CD14-positive monocyte (primary cell): ENCODE results near the gene ATP5F1A. TPM values are rescaled to one million over a fixed set of nuclear protein-coding genes. Genes with fewer than 3 reads are reported as not detected.
A peak's percentile ranks its signal among the peaks of the same experiment; 100 is the strongest.

ENCODE experiments used
- DNase-seq, 3 donors: peaks; one replicate each; pipeline ENCODE4 v3.0.0-alpha.2; 2011 to 2022
- H2AFZ ChIP-seq: 2 replicates; pipeline ENCODE4 v1.6.0; 2012; ENCODE audit warnings: mild to moderate bottlenecking, low read depth, low read length, inconsistent platforms; ENCODE audit not compliant: insufficient read depth, poor library complexity, severe bottlenecking
- H3K27ac ChIP-seq, 2 donors: 1 replicate in 1 of 2; 2 replicates in 1 of 2; pipeline ENCODE4 v1.5.1; 2012 to 2013; ENCODE audit warnings: low read length in 2 of 2, control low read depth in 1 of 2, inconsistent platforms in 1 of 2, low read depth in 1 of 2, mild to moderate bottlenecking in 1 of 2
- H3K27me3 ChIP-seq, 2 donors: one replicate each; pipeline versions ENCODE4 v1.6.0 to v1.6.1; 2011 to 2013; ENCODE audit warnings: low read length in 2 of 2; ENCODE audit not compliant: control insufficient read depth in 2 of 2, insufficient read depth in 2 of 2
- H3K36me3 ChIP-seq, 2 donors: replicated peaks in 1 of 2; 1 replicate in 1 of 2; 2 replicates in 1 of 2; pipeline versions ENCODE4 v1.5.1 to v1.6.1; 2012 to 2013; ENCODE audit warnings: low read length in 2 of 2, control low read depth in 1 of 2, inconsistent platforms in 1 of 2, mild to moderate bottlenecking in 1 of 2; ENCODE audit not compliant: insufficient read depth in 2 of 2, control insufficient read depth in 1 of 2
- H3K4me1 ChIP-seq, 2 donors: 1 replicate in 1 of 2; 2 replicates in 1 of 2; pipeline versions ENCODE4 v1.5.1 to v1.6.1; 2012 to 2013; ENCODE audit warnings: low read length in 2 of 2, control low read depth in 1 of 2, inconsistent platforms in 1 of 2, mild to moderate bottlenecking in 1 of 2, moderate library complexity in 1 of 2; ENCODE audit not compliant: insufficient read depth in 2 of 2, control insufficient read depth in 1 of 2
- H3K4me2 ChIP-seq: replicated peaks from 2 replicates; pipeline ENCODE3; 2012; ENCODE audit warnings: low read length, moderate library complexity, mild to moderate bottlenecking; ENCODE audit not compliant: poor library complexity, severe bottlenecking; ENCODE audit errors: extremely low read depth
- H3K4me3 ChIP-seq, 3 experiments: fragments of 200-600 bp in 1 of 3; sonication (generic) in 1 of 3; replicated peaks in 1 of 3; 1 replicate in 2 of 3; 2 replicates in 1 of 3; pipeline ENCODE4 v1.5.1; 2011 to 2013; ENCODE audit warnings: low read length in 3 of 3, mild to moderate bottlenecking in 3 of 3, control low read depth in 2 of 3, low read depth in 2 of 3, inconsistent platforms in 1 of 3, moderate library complexity in 1 of 3
- H3K79me2 ChIP-seq: 2 replicates; pipeline ENCODE4 v1.6.0; 2012; ENCODE audit warnings: mild to moderate bottlenecking, control low read depth, inconsistent platforms, low read length, moderate library complexity; ENCODE audit not compliant: insufficient read depth
- H3K9ac ChIP-seq: 2 replicates; pipeline ENCODE4 v1.6.0; 2017; ENCODE audit warnings: low read length, mild to moderate bottlenecking; ENCODE audit not compliant: insufficient read depth, poor library complexity, severe bottlenecking
- H3K9me3 ChIP-seq, 2 donors: replicated peaks in 1 of 2; 1 replicate in 1 of 2; 2 replicates in 1 of 2; pipeline versions ENCODE4 v1.5.1 to v1.6.1; 2012 to 2013; ENCODE audit warnings: low read length in 2 of 2, control low read depth in 1 of 2; ENCODE audit not compliant: control insufficient read depth in 1 of 2, insufficient read depth in 1 of 2
- H4K20me1 ChIP-seq: 2 replicates; pipeline ENCODE4 v1.6.0; 2012; ENCODE audit warnings: mild to moderate bottlenecking, low read length, control low read depth, moderate library complexity; ENCODE audit not compliant: insufficient read depth
- H3K27ac Mint-ChIP-seq, 7 donors: one replicate each; pipeline ENCODE4 v1.8.0; 2020; ENCODE audit warnings: mild to moderate bottlenecking in 7 of 7, mixed read lengths in 7 of 7, moderate library complexity in 6 of 7, inconsistent platforms in 2 of 7
- H3K27me3 Mint-ChIP-seq, 3 donors: one replicate each; pipeline ENCODE4 v1.8.0; 2021 to 2022; ENCODE audit warnings: low read depth in 3 of 3, mild to moderate bottlenecking in 3 of 3, mixed read lengths in 3 of 3, moderate library complexity in 3 of 3, inconsistent platforms in 1 of 3
- H3K36me3 Mint-ChIP-seq, 2 donors: one replicate each; pipeline ENCODE4 v1.8.0; 2020; ENCODE audit warnings: mixed read lengths in 2 of 2, inconsistent platforms in 1 of 2, mild to moderate bottlenecking in 1 of 2
- H3K4me1 Mint-ChIP-seq: one replicate; pipeline ENCODE4 v1.8.0; 2020; ENCODE audit warnings: mild to moderate bottlenecking, mixed read lengths
- H3K4me3 Mint-ChIP-seq, 2 donors: one replicate each; pipeline ENCODE4 v1.8.0; 2020; ENCODE audit warnings: mild to moderate bottlenecking in 2 of 2, mixed read lengths in 2 of 2, moderate library complexity in 1 of 2
- H3K9me3 Mint-ChIP-seq, 7 donors: one replicate each; pipeline ENCODE4 v1.8.0; 2020 to 2022; ENCODE audit warnings: mixed read lengths in 7 of 7, mild to moderate bottlenecking in 6 of 7, moderate library complexity in 6 of 7, inconsistent platforms in 2 of 7
- WGBS: methylation state at CpG from one replicate; pipeline ENCODE4 v1.1.5; 2013; ENCODE audit warnings: missing lambda C conversion rate; ENCODE audit not compliant: insufficient coverage; 5-methylcytosine and 5-hydroxymethylcytosine counted together
- intact Hi-C, 2 donors: fragments of 100-400 bp; cut with micrococcal nuclease; formaldehyde crosslinking; loops; one replicate each; pipeline versions ENCODE4 v1.15.0 to v1.15.1; 2023
- polyA plus RNA-seq, 3 donors: library from polyadenylated mRNA; depleted of rRNA in 1 of 3; unstranded in 2 of 3; stranded (reverse) in 1 of 3; fragments of 300-500 nt in 2 of 3; fragments of >200 nt in 1 of 3; fragmentation: Illumina TruSeq in 2 of 3; gene quantifications; 1 replicate in 2 of 3; 2 replicates in 1 of 3; pipeline ENCODE4 v1.2.3, GENCODE V29; 2012 to 2021
- TF ChIP-seq, protein P1 (sequence below): fragments of 200-600 bp; IDR thresholded peaks from one replicate; pipeline ENCODE4 v1.8.0; 2022; ENCODE audit warnings: antibody characterized with exemption, mild to moderate bottlenecking

ATP5F1A gene
- polyA plus RNA-seq, 3 donors = 251 to 553 (median 524) TPM

DNA sequence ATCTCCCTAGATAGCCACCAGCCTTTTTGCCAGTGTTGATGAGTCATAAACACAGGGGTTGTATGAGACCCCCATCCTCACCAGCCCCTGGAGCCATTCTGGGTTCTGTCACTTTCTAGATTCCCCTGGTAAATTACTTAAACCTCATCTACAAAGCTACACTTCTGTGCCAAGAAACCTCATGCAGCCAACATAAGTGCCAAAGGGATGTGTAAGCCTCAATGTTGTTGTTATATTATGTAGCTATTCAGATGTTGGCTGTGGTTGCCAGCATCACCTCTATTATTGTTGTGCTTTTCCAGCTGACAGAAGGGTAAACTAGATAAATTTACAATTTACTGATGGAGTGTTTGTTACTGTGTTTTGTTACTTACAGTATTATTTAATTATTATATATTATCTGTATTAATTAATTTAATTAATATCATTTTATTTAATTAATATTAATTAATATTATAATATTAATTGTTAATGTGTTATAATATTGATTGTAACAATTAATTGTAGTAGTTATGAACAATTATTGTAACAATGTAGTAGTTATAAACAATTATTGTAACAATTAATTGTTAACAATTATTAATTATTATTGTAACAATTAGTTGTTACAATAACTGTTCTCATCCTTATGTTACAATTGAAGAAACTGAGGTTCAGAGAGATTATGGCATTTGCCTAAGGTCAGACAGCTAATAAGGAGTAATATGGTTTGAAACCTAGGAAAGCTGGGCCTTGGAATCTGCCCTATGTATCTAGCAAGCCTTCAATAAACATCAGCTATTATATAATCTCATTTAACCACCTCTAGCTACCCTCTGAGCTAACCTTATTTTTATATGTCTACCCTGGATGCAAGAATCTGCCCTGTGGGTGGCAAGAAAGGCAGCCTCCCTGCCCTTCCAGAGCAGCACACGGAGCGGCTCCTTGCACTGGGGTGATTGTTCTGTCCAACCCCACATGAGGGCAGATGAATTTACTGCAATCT lies 62.1 kb downstream of the ATP5F1A start:
- H3K27me3 ChIP-seq = no peaks in the 10 kb centered on the region
- DNase-seq = no peak

DNA sequence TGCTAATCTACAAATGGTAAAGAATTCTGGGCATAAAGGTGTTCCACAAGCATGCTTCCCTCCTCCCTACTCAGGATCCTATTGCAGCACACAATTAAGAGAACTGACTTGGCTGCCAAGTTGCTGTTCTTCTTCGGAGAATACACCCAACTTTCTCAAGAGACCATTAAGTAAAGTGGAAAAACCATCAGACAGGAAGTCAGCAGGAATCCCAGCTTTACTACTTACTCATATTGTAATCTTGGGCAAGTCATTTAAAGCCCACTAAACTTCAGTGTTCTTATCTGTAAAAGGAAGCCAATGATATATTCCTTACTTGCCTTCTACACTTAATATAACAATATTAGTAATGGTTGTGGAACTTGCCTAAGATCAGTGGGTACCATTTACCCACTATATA lies 63.9 kb downstream of the ATP5F1A start:
- Histone ChIP-seq H4K20me1 (peaks cover 64% of the 10 kb centered on the region), H3K4me1 (peaks cover 3 to 7% of the 10 kb centered on the region in 2 donors), H3K4me2 (no peak overlapping the region), H3K9me3 (no peaks in the 10 kb centered on the region), H3K4me3 (no peak overlapping the region), H3K79me2 (peaks cover 9% of the 10 kb centered on the region), H3K27ac (no peak overlapping the region), H2AFZ (no peak overlapping the region), H3K27me3 (no peaks in the 10 kb centered on the region), H3K36me3 (peaks cover 18 to 79% of the 10 kb centered on the region in 2 donors), H3K9ac (no peak overlapping the region)
- WGBS = no CpG with 5 or more reads among the region's 1 CpG
- TF ChIP-seq, protein P1, sequence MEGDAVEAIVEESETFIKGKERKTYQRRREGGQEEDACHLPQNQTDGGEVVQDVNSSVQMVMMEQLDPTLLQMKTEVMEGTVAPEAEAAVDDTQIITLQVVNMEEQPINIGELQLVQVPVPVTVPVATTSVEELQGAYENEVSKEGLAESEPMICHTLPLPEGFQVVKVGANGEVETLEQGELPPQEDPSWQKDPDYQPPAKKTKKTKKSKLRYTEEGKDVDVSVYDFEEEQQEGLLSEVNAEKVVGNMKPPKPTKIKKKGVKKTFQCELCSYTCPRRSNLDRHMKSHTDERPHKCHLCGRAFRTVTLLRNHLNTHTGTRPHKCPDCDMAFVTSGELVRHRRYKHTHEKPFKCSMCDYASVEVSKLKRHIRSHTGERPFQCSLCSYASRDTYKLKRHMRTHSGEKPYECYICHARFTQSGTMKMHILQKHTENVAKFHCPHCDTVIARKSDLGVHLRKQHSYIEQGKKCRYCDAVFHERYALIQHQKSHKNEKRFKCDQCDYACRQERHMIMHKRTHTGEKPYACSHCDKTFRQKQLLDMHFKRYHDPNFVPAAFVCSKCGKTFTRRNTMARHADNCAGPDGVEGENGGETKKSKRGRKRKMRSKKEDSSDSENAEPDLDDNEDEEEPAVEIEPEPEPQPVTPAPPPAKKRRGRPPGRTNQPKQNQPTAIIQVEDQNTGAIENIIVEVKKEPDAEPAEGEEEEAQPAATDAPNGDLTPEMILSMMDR = no peak
- intact Hi-C loops = no loop called here
- no peak overlapping the region for H3K27ac Mint-ChIP-seq
- H3K4me3 Mint-ChIP-seq = no peak overlapping the region
- DNase-seq = no peak
- H3K4me1 Mint-ChIP-seq = peaks cover 24% of the 10 kb centered on the region
- peaks cover 0 to 2% (median 0%) of the 10 kb centered on the region in 3 donors for H3K27me3 Mint-ChIP-seq
- peaks cover 0 to 4% (median 0%) of the 10 kb centered on the region in 7 donors for H3K9me3 Mint-ChIP-seq
- peaks cover 68 to 77% of the 10 kb centered on the region in 2 donors for H3K36me3 Mint-ChIP-seq

More for the DNA sequence above, 62.1 kb downstream of the ATP5F1A start:
- WGBS = 90% methylated on average over 2 of the region's 2 CpGs
- H3K27me3 Mint-ChIP-seq = no peaks in the 10 kb centered on the region
- Histone ChIP-seq H3K9me3 (no peaks in the 10 kb centered on the region), H3K4me2 (no peak overlapping the region), H3K9ac (no peak overlapping the region), H3K4me1 (peaks cover 7 to 13% of the 10 kb centered on the region in 2 donors), H3K27ac (no peak overlapping the region), H2AFZ (no peak overlapping the region), H3K79me2 (peaks cover 13% of the 10 kb centered on the region), H3K4me3 (no peak overlapping the region), H4K20me1 (peaks cover 75% of the 10 kb centered on the region), H3K36me3 (peaks cover 25 to 83% of the 10 kb centered on the region in 2 donors)
- H3K27ac Mint-ChIP-seq = peak overlapping the region in 4 of 7 donors; percentile 32 to 76 (median 58)
- H3K4me3 Mint-ChIP-seq = no peak overlapping the region
- H3K36me3 Mint-ChIP-seq = peaks cover 66 to 75% of the 10 kb centered on the region in 2 donors
- H3K4me1 Mint-ChIP-seq = peaks cover 27% of the 10 kb centered on the region
- TF ChIP-seq, protein P1 = no peak
- intact Hi-C loops = no loop called here
- H3K9me3 Mint-ChIP-seq = peaks cover 0 to 4% (median 0%) of the 10 kb centered on the region in 7 donors
